Common myeloid progenitor, CD34-positive (primary cell): Measurements from ENCODE around the gene LAT.

Experiments used
- CTCF ChIA-PET: fragments of 350-600 bp; sonication (Branson Sonifier 250); formaldehyde crosslinking; loops from one replicate; lab custom pipeline; 2021; ENCODE audit warnings: antibody characterized with exemption; lab: Charles Lee
- POLR2A ChIA-PET: fragments of 350-600 bp; sonication (Branson Sonifier 250); formaldehyde crosslinking; loops from one replicate; lab custom pipeline; 2021; ENCODE audit warnings: antibody characterized with exemption; lab: Charles Lee
- DNase-seq, 3 donors: peaks; one replicate each; pipeline versions ENCODE4 v3.0.0 to v3.0.0-alpha.2; 2013
- H3K27ac ChIP-seq, 2 experiments: 1 replicate in 1 of 2; 2 replicates in 1 of 2; pipeline ENCODE4 v1.7.0; 2013; ENCODE audit warnings: inconsistent platforms in 2 of 2, low read length in 2 of 2, mild to moderate bottlenecking in 2 of 2, low read depth in 1 of 2, moderate library complexity in 1 of 2; ENCODE audit not compliant: severe bottlenecking in 2 of 2, insufficient read depth in 1 of 2, poor library complexity in 1 of 2
- H3K27me3 ChIP-seq, 5 experiments: replicated peaks in 2 of 5; 1 replicate in 3 of 5; 2 replicates in 2 of 5; pipeline versions ENCODE4 v1.6.1 to v1.7.0; 2013; ENCODE audit warnings: low read length in 4 of 5, mild to moderate bottlenecking in 2 of 5, moderate library complexity in 2 of 5, inconsistent platforms in 1 of 5; ENCODE audit not compliant: insufficient read depth in 5 of 5, control insufficient read depth in 4 of 5
- H3K36me3 ChIP-seq, 4 experiments: 1 replicate in 2 of 4; 2 replicates in 2 of 4; pipeline versions ENCODE4 v1.6.1 to v1.7.0; 2013; ENCODE audit warnings: low read length in 3 of 4, control low read depth in 1 of 4, mild to moderate bottlenecking in 1 of 4; ENCODE audit not compliant: control insufficient read depth in 4 of 4, insufficient read depth in 4 of 4
- H3K4me1 ChIP-seq, 4 experiments: 1 replicate in 3 of 4; 2 replicates in 1 of 4; pipeline versions ENCODE4 v1.6.1 to v1.7.1; 2013; ENCODE audit warnings: low read length in 3 of 4, mild to moderate bottlenecking in 3 of 4, control low read depth in 1 of 4, inconsistent platforms in 1 of 4, moderate library complexity in 1 of 4; ENCODE audit not compliant: control insufficient read depth in 4 of 4, insufficient read depth in 4 of 4; ENCODE audit errors: control extremely low read depth in 1 of 4
- H3K4me3 ChIP-seq, 7 experiments: 1 replicate in 4 of 7; 2 replicates in 3 of 7; pipeline versions ENCODE4 v1.5.1 to v1.7.0; 2013; ENCODE audit warnings: mild to moderate bottlenecking in 7 of 7, low read length in 6 of 7, moderate library complexity in 6 of 7, inconsistent platforms in 2 of 7, low read depth in 2 of 7, control low read depth in 1 of 7; ENCODE audit not compliant: insufficient read depth in 4 of 7, control insufficient read depth in 1 of 7; ENCODE audit errors: extremely low read depth in 1 of 7
- H3K9me3 ChIP-seq, 5 experiments: 1 replicate in 4 of 5; 2 replicates in 1 of 5; pipeline versions ENCODE4 v1.6.1 to v1.7.1; 2013; ENCODE audit warnings: low read length in 4 of 5, mild to moderate bottlenecking in 2 of 5, inconsistent platforms in 1 of 5, low read depth in 1 of 5, moderate library complexity in 1 of 5; ENCODE audit not compliant: control insufficient read depth in 4 of 5, insufficient read depth in 2 of 5; ENCODE audit errors: control extremely low read depth in 1 of 5
- WGBS: methylation state at CpG from one replicate; pipeline ENCODE4 v1.1.5; 2013; ENCODE audit not compliant: insufficient coverage; 5-methylcytosine and 5-hydroxymethylcytosine counted together

Gene LAT

GRCh38 chr16:28987170-28987853 lies 2.5 kb downstream of the LAT start:
- Histone ChIP-seq H3K27ac (no peak overlapping the region), H3K4me3 (no peak overlapping the region), H3K4me1 (peaks cover 0 to 25% (median 23%) of the 10 kb centered on the region in 4 experiments), H3K27me3 (no peaks in the 10 kb centered on the region), H3K9me3 (peaks cover 0 to 12% (median 7%) of the 10 kb centered on the region in 5 experiments), H3K36me3 (peaks cover 0 to 28% (median 17%) of the 10 kb centered on the region in 4 experiments)
- POLR2A ChIA-PET = no interaction called here
- DNase-seq = no peak
- CTCF ChIA-PET = interaction anchor here (1.0 to 2.0 kb wide), 4 partner anchors 10 to 42 kb away, joined by 3 to 9 read pairs (median 4); no protein-coding TSS in a partner anchor
- 100% methylated on average over 3 of the region's 4 CpGs for WGBS

DNA sequence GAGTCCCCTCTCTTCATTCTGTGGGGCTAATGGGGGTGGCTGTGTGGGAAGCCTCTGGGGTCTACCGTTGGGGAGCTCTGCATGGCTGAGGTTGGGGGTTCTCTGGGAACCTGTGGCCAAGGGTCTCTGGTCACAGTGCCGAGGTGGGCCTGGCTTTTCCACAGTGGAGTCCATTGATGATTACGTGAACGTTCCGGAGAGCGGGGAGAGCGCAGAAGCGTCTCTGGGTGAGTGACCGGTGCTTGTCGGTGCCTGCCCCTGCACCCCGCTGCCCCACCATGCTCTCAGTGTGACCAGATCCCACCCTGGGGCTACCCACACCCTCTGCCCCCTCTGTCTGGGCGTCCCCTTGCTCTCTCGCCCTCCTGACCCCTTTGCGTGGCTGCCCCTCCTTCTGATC lies 4.5 kb downstream of the LAT start:
- H3K36me3 ChIP-seq = peaks cover 0 to 14% (median 10%) of the 10 kb centered on the region in 4 experiments

GRCh38 chr16:28990375-28991040 lies 5.7 kb downstream of the LAT start:
- Histone ChIP-seq H3K27ac (no peak overlapping the region), H3K27me3 (no peaks in the 10 kb centered on the region), H3K9me3 (peaks cover 0 to 12% (median 7%) of the 10 kb centered on the region in 5 experiments), H3K4me1 (peaks cover 0 to 5% (median 2%) of the 10 kb centered on the region in 4 experiments), H3K36me3 (peaks cover 0 to 14% (median 8%) of the 10 kb centered on the region in 4 experiments), H3K4me3 (no peak overlapping the region)
- CTCF ChIA-PET = interaction anchor here (1.6 kb wide), 1 partner anchor 20 kb away, joined by 4 read pairs; no protein-coding TSS in a partner anchor
- WGBS = 94% methylated on average over 10 of the region's 11 CpGs
- no peak for DNase-seq
- POLR2A ChIA-PET = no interaction called here

More for the DNA sequence above, 4.5 kb downstream of the LAT start:
- DNase-seq = no peak
- POLR2A ChIA-PET = no interaction called here
- no peak overlapping the region for H3K27ac ChIP-seq
- peaks cover 0 to 16% (median 13%) of the 10 kb centered on the region in 4 experiments for H3K4me1 ChIP-seq
- H3K9me3 ChIP-seq = peaks cover 0 to 12% (median 7%) of the 10 kb centered on the region in 5 experiments
- WGBS = 94% methylated on average over 13 of the region's 14 CpGs
- H3K27me3 ChIP-seq = no peaks in the 10 kb centered on the region
- H3K4me3 ChIP-seq = no peak overlapping the region
- CTCF ChIA-PET = interaction anchor here (1.8 kb wide), 1 partner anchor 12 kb away, joined by 5 read pairs; no protein-coding TSS in a partner anchor

DNA sequence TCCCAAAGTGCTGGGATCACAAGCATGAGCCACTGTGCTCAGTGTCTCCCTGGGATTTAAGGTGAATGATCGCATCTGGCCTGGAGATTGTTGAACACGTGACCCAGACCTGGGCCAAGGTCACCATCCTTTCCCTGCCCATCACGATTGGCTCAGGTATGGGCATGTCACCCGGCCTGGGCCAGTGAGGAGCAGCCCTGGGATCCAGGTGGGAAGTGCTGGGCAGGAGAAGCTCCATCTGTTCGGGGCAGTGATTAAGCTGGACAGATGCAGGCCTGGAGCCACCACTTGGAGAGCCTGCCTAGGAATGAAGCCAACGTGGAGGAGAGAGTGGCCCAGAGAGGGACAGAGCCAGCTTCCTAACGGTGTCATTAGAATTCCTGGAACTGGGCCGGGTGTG lies 6.8 kb downstream of the LAT start:
- Histone ChIP-seq H3K4me1 (no peaks in the 10 kb centered on the region), H3K36me3 (peaks cover 0 to 9% (median 5%) of the 10 kb centered on the region in 4 experiments), H3K9me3 (peaks cover 0 to 8% (median 5%) of the 10 kb centered on the region in 5 experiments), H3K27me3 (no peaks in the 10 kb centered on the region), H3K27ac (no peak overlapping the region), H3K4me3 (no peak overlapping the region)
- no peak for DNase-seq
- CTCF ChIA-PET = interaction anchor here (1.6 kb wide), 1 partner anchor 19 kb away, joined by 4 read pairs; no protein-coding TSS in a partner anchor
- WGBS = 98% methylated on average over 8 of the region's 8 CpGs
- POLR2A ChIA-PET = no interaction called here

- Histone ChIP-seq H3K4me1 (no peaks in the 10 kb centered on the region), H3K36me3 (peaks cover 0 to 4% (median under 1%) of the 10 kb centered on the region in 4 experiments), H3K27me3 (no peaks in the 10 kb centered on the region), H3K9me3 (no peaks in the 10 kb centered on the region), H3K27ac (no peak overlapping the region), H3K4me3 (no peak overlapping the region)
- WGBS = 98% methylated on average over 6 of the region's 10 CpGs
- ChIA-PET POLR2A (no interaction called here), CTCF (no interaction called here)
- DNase-seq = no peak
These were observed 7.6 kb downstream of the LAT start for GRCh38 chr16:28992496-28992895.

GRCh38 chr16:28998837-28999236 lies 14.0 kb downstream of the LAT start:
- Histone ChIP-seq H3K4me1 (peaks cover 0 to 5% (median 3%) of the 10 kb centered on the region in 4 experiments), H3K27me3 (no peaks in the 10 kb centered on the region), H3K27ac (no peak overlapping the region), H3K4me3 (no peak overlapping the region), H3K36me3 (no peaks in the 10 kb centered on the region), H3K9me3 (no peaks in the 10 kb centered on the region)
- ChIA-PET POLR2A (no interaction called here), CTCF (interaction anchor here (0.7 to 2.1 kb wide), 2 partner anchors 11 to 25 kb away, joined by 4 read pairs; partner anchors contain the start of gene SPNS1)
- WGBS = no CpG with 5 or more reads among the region's 3 CpGs
- no peak for DNase-seq
